HFF-Myc (cell line): ENCODE measurements around the gene ZNF415.
"Not testable (repeated sequence)": the region's sequence is repeated elsewhere in the genome, so short reads cannot be mapped to it uniquely, and the experiment has no call there.

Experiments used
- DNase-seq: peaks from one replicate; pipeline ENCODE4 v3.0.0-alpha.2; 2011; ENCODE audit warnings: low read depth; ENCODE audit errors: extremely low read depth
- H3K4me3 ChIP-seq: replicated peaks from 2 replicates; pipeline ENCODE4 v1.5.1; 2011; ENCODE audit warnings: low read depth, mild to moderate bottlenecking, control low read depth, low read length
- CTCF ChIP-seq: IDR thresholded peaks from 2 replicates; pipeline ENCODE4 v1.5.1; 2012; ENCODE audit warnings: mild to moderate bottlenecking, low read depth, low read length, control low read depth; ENCODE audit errors: missing control alignments

ZNF415 gene

GRCh38 chr19:53102756-53103233, 29.9 kb downstream of the ZNF415 start:
- DNase-seq, result no peak
- TF ChIP-seq CTCF, result no peak
- peak overlapping the region; percentile 75 for H3K4me3 ChIP-seq

GRCh38 chr19:53102206-53102755, 30.4 kb downstream of the ZNF415 start:
- peak overlapping the region; percentile 75 for H3K4me3 ChIP-seq
- TF ChIP-seq CTCF, result no peak
- no peak for DNase-seq

- TF ChIP-seq CTCF, result no peak
- H3K4me3 ChIP-seq, result peak overlapping the region; percentile 75; the same call in 1 of the 2 replicates
- DNase-seq, result no peak
These were observed 31.2 kb downstream of the ZNF415 start for GRCh38 chr19:53101518-53101917.

- DNase-seq, H3K4me3 ChIP-seq: not testable (repeated sequence)
These were observed 34.1 kb downstream of the ZNF415 start for GRCh38 chr19:53098570-53098969.

- DNase-seq, H3K4me3 ChIP-seq: not testable (repeated sequence)
These were observed 35.6 kb downstream of the ZNF415 start for GRCh38 chr19:53096982-53097690.

GRCh38 chr19:53096579-53096978, 36.1 kb downstream of the ZNF415 start:
- not testable (repeated sequence) for DNase-seq

GRCh38 chr19:53094754-53095575, 37.7 kb downstream of the ZNF415 start:
- no peak for TF ChIP-seq CTCF
- DNase-seq, result no peak
- H3K4me3 ChIP-seq, result no peak overlapping the region

More at GRCh38 chr19:53096579-53096978, 36.1 kb downstream of the ZNF415 start:
- H3K4me3 ChIP-seq, result not testable (repeated sequence)

- no peak for TF ChIP-seq CTCF
- H3K4me3 ChIP-seq, result no peak overlapping the region
- no peak for DNase-seq
These were observed 40.0 kb downstream of the ZNF415 start for GRCh38 chr19:53092723-53093122.
